ENCODE measurements around the gene ACOT11. TPM values are rescaled to one million over a fixed set of nuclear protein-coding genes. Genes with fewer than 3 reads are reported as not detected.

ACOT11 gene
- total RNA-seq, 1 donor from 2014 or later, result 1.8 TPM

- Mint-ChIP-seq H3K4me1 (ENCODE audit: low read depth) (no peaks in the 10 kb centered on the region), H3K4me3 (ENCODE audit: low read depth) (no peak overlapping the region), H3K9me3 (peaks cover 6% of the 10 kb centered on the region), H3K27ac (no peak overlapping the region), H3K36me3 (ENCODE audit: low read depth) (no peaks in the 10 kb centered on the region), H3K27me3 (ENCODE audit: low read depth) (peaks cover 4% of the 10 kb centered on the region)
- intact Hi-C loops (cut with micrococcal nuclease), result no loop called here
- no peak for DNase-seq (ENCODE audit: low spot score)
These were observed 9.8 kb downstream of the ACOT11 start for GRCh38 chr1:54557671-54558355.

DNA sequence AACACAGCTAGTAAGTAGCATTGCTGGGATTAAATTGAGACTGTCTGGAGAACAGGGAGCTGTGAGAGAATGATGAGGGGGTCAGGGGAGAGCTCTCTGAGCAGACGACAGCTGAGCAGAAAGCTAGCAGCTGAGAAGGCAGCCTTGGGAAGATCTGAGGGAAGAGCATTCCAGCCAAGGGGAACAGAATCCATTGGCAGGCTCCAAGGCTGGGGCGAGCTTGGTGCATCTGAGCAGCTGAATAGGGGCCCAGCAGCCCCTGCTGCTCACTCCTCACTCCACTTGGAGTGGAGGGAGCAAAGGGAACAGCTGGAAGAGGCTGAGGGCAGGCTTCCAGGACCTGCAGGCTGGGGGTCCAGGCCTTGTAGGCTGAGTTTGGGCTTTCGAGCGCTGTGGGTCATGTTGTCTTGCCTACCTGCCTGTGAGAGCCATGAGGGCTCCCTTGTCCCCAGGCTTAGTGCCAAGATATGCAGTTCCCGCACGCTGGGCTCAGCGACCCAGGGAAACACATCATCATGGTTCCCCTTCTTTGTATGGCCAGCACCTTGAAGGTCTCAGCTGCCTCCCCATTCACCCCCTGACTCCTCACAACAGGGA, 10.5 kb downstream of the ACOT11 start:
- Mint-ChIP-seq H3K9me3 (peaks cover 6% of the 10 kb centered on the region), H3K4me1 (ENCODE audit: low read depth) (no peaks in the 10 kb centered on the region), H3K4me3 (ENCODE audit: low read depth) (no peak overlapping the region), H3K27me3 (ENCODE audit: low read depth) (peaks cover 4% of the 10 kb centered on the region), H3K27ac (no peak overlapping the region), H3K36me3 (ENCODE audit: low read depth) (no peaks in the 10 kb centered on the region)
- no peak for DNase-seq (ENCODE audit: low spot score)
- intact Hi-C loops (cut with micrococcal nuclease), result no loop called here

DNA sequence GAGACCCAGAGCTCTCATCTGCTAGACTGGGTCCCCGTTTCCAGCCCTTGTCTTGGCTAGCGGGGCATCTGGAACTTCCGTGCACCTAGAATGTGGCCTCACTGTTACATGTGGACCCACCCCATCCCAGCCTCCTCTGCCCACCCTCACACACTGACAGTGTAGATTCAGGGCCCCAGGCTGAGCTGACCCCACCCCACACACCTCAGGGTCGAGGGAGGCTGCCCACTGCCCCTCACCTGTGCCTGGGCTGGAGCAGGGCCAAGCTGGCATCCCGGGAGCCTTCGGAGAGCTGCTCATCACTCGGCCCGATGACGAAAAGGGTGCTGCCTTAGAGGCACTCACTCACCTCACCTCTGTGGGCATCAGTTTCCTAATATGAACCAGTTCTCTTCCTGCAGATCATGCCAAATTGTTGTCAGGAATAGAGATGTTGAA, 11.1 kb downstream of the ACOT11 start:
- Mint-ChIP-seq H3K4me3 (ENCODE audit: low read depth) (no peak overlapping the region), H3K36me3 (ENCODE audit: low read depth) (no peaks in the 10 kb centered on the region), H3K27ac (no peak overlapping the region), H3K27me3 (ENCODE audit: low read depth) (peaks cover 4% of the 10 kb centered on the region), H3K4me1 (ENCODE audit: low read depth) (no peaks in the 10 kb centered on the region), H3K9me3 (peaks cover 6% of the 10 kb centered on the region)
- DNase-seq (ENCODE audit: low spot score), result no peak
- intact Hi-C loops (cut with micrococcal nuclease), result no loop called here

- Mint-ChIP-seq H3K36me3 (ENCODE audit: low read depth) (no peaks in the 10 kb centered on the region), H3K9me3 (peaks cover 6% of the 10 kb centered on the region)
- intact Hi-C loops (cut with micrococcal nuclease), result no loop called here
These were observed 11.8 kb downstream of the ACOT11 start for GRCh38 chr1:54559771-54560231.

GRCh38 chr1:54564312-54565112, 16.5 kb downstream of the ACOT11 start:
- no peaks in the 10 kb centered on the region for H3K4me1 Mint-ChIP-seq (ENCODE audit: low read depth)
- H3K27me3 Mint-ChIP-seq (ENCODE audit: low read depth), result no peaks in the 10 kb centered on the region
- H3K4me3 Mint-ChIP-seq (ENCODE audit: low read depth), result no peak overlapping the region
- H3K36me3 Mint-ChIP-seq (ENCODE audit: low read depth), result no peaks in the 10 kb centered on the region
- intact Hi-C loops (cut with micrococcal nuclease), result no loop called here
- no peaks in the 10 kb centered on the region for H3K9me3 Mint-ChIP-seq
- DNase-seq (ENCODE audit: low spot score), result no peak
- H3K27ac Mint-ChIP-seq, result no peak overlapping the region

More at GRCh38 chr1:54559771-54560231, 11.8 kb downstream of the ACOT11 start:
- Mint-ChIP-seq H3K27ac (no peak overlapping the region), H3K4me3 (ENCODE audit: low read depth) (no peak overlapping the region), H3K4me1 (ENCODE audit: low read depth) (no peaks in the 10 kb centered on the region), H3K27me3 (ENCODE audit: low read depth) (peaks cover 4% of the 10 kb centered on the region)
- DNase-seq (ENCODE audit: low spot score), result no peak

DNA sequence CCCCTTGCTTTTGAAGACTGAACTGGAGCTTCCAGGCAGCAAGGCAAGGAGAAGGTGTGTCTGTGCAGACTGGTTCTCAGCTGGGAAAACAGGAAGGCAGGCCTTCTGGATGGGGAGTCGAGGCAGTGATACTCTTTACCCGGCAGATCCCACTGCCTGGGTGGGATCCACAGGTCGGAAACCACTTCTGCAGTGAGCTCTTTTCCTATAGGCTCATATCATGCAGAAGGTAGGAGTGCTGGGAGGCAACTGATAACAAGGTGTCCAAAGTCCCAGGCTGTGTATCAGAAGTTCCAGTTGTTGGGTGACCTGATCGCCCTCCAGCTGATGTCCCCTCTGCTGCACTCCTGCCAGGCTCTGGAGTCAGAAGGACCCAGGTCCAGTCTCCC, 17.1 kb downstream of the ACOT11 start:
- H3K27me3 Mint-ChIP-seq (ENCODE audit: low read depth), result no peaks in the 10 kb centered on the region
- no peak overlapping the region for H3K4me3 Mint-ChIP-seq (ENCODE audit: low read depth)

GRCh38 chr1:54566438-54567141, 18.6 kb downstream of the ACOT11 start:
- no peak for DNase-seq (ENCODE audit: low spot score)
- no peaks in the 10 kb centered on the region for H3K9me3 Mint-ChIP-seq
- intact Hi-C loops (cut with micrococcal nuclease), result no loop called here
- no peak overlapping the region for H3K27ac Mint-ChIP-seq
- H3K4me3 Mint-ChIP-seq (ENCODE audit: low read depth), result no peak overlapping the region
- H3K4me1 Mint-ChIP-seq (ENCODE audit: low read depth), result no peaks in the 10 kb centered on the region
- H3K36me3 Mint-ChIP-seq (ENCODE audit: low read depth), result no peaks in the 10 kb centered on the region
- no peaks in the 10 kb centered on the region for H3K27me3 Mint-ChIP-seq (ENCODE audit: low read depth)

More for the DNA sequence above, 17.1 kb downstream of the ACOT11 start:
- Mint-ChIP-seq H3K9me3 (no peaks in the 10 kb centered on the region), H3K36me3 (ENCODE audit: low read depth) (no peaks in the 10 kb centered on the region), H3K27ac (no peak overlapping the region), H3K4me1 (ENCODE audit: low read depth) (no peaks in the 10 kb centered on the region)
- no peak for DNase-seq (ENCODE audit: low spot score)
- intact Hi-C loops (cut with micrococcal nuclease), result no loop called here

DNA sequence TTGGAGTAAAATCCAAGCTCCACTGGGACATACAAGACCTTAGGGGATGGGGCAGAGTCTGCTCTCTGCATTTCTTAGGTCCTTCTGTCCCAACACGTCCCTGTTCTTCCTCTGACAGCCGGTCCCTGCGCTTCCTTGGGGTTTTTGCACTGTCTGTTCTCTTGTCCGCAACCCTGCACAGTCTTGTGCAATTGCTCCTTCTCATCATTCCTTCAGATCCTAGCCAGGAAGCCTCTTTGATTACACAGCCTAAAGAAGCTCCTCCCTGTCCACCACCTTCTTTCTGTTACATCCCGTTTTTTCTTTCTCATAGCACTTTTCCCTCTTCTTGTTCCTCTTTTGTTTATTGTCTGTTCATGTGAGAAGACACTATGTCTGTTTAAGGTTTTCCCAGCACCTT, 19.9 kb downstream of the ACOT11 start:
- no peak for DNase-seq (ENCODE audit: low spot score)
- no peaks in the 10 kb centered on the region for H3K36me3 Mint-ChIP-seq (ENCODE audit: low read depth)
- no peaks in the 10 kb centered on the region for H3K27me3 Mint-ChIP-seq (ENCODE audit: low read depth)
- H3K4me3 Mint-ChIP-seq (ENCODE audit: low read depth), result no peak overlapping the region
- no peaks in the 10 kb centered on the region for H3K9me3 Mint-ChIP-seq
- H3K27ac Mint-ChIP-seq, result no peak overlapping the region
- no peaks in the 10 kb centered on the region for H3K4me1 Mint-ChIP-seq (ENCODE audit: low read depth)
- intact Hi-C loops (cut with micrococcal nuclease), result no loop called here

DNA sequence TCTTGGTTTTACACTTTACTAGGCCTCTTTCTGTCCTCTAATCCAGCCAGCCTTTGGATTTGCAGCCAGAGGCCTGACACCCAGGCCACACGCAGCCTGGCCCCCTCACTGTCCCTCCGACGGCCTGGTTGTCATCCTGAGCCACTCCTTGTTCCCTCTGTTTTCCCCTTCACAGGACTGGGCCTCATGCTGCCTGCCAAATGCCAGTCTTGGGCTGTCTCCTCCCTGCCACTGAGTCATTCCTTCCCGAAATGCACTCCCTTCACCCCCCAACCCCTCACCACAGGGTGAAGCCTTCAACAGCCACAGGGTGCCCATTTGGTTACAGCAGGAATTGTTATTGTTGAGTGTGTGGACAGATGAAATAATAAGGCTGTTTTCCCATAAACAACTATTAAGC, 21.3 kb downstream of the ACOT11 start:
- H3K27me3 Mint-ChIP-seq (ENCODE audit: low read depth), result no peaks in the 10 kb centered on the region
- no peaks in the 10 kb centered on the region for H3K4me1 Mint-ChIP-seq (ENCODE audit: low read depth)
- intact Hi-C loops (cut with micrococcal nuclease), result no loop called here
- H3K27ac Mint-ChIP-seq, result no peak overlapping the region
- H3K9me3 Mint-ChIP-seq, result no peaks in the 10 kb centered on the region
- H3K36me3 Mint-ChIP-seq (ENCODE audit: low read depth), result no peaks in the 10 kb centered on the region
- DNase-seq (ENCODE audit: low spot score), result no peak
- H3K4me3 Mint-ChIP-seq (ENCODE audit: low read depth), result no peak overlapping the region

- no peak for DNase-seq (ENCODE audit: low spot score)
- no peak overlapping the region for H3K27ac Mint-ChIP-seq
- intact Hi-C loops (cut with micrococcal nuclease), result no loop called here
- no peaks in the 10 kb centered on the region for H3K9me3 Mint-ChIP-seq
- no peaks in the 10 kb centered on the region for H3K27me3 Mint-ChIP-seq (ENCODE audit: low read depth)
- no peaks in the 10 kb centered on the region for H3K4me1 Mint-ChIP-seq (ENCODE audit: low read depth)
- H3K36me3 Mint-ChIP-seq (ENCODE audit: low read depth), result no peaks in the 10 kb centered on the region
- H3K4me3 Mint-ChIP-seq (ENCODE audit: low read depth), result no peak overlapping the region
These were observed 22.1 kb downstream of the ACOT11 start for GRCh38 chr1:54570161-54570560.

- Mint-ChIP-seq H3K9me3 (no peaks in the 10 kb centered on the region), H3K4me1 (ENCODE audit: low read depth) (no peaks in the 10 kb centered on the region), H3K36me3 (ENCODE audit: low read depth) (no peaks in the 10 kb centered on the region), H3K4me3 (ENCODE audit: low read depth) (no peak overlapping the region), H3K27me3 (ENCODE audit: low read depth) (no peaks in the 10 kb centered on the region), H3K27ac (no peak overlapping the region)
- no peak for DNase-seq (ENCODE audit: low spot score)
- intact Hi-C loops (cut with micrococcal nuclease), result no loop called here
These were observed 23.3 kb downstream of the ACOT11 start for GRCh38 chr1:54571326-54571725.

- DNase-seq (ENCODE audit: low spot score), result no peak
- intact Hi-C loops (cut with micrococcal nuclease), result no loop called here
- H3K36me3 Mint-ChIP-seq (ENCODE audit: low read depth), result no peaks in the 10 kb centered on the region
- H3K27me3 Mint-ChIP-seq (ENCODE audit: low read depth), result no peaks in the 10 kb centered on the region
- H3K4me3 Mint-ChIP-seq (ENCODE audit: low read depth), result no peak overlapping the region
- H3K9me3 Mint-ChIP-seq, result no peaks in the 10 kb centered on the region
- no peak overlapping the region for H3K27ac Mint-ChIP-seq
- H3K4me1 Mint-ChIP-seq (ENCODE audit: low read depth), result no peaks in the 10 kb centered on the region
These were observed 23.9 kb downstream of the ACOT11 start for GRCh38 chr1:54571803-54572541.

All from activated T-helper 2 cell treated with anti-CD3 and anti-CD28 coated beads, Interferon-gamma antibody, Interleukin-2, Interleukin-4, amounts not matched to agents 10 μg/mL and 5 μg/mL and 100 μg/mL, durations not matched to agents 14 hours and 24 hours and 36 hours (primary cell).